ENCODE measurements around the gene GRIN2A. TPM values are rescaled to one million over a fixed set of nuclear protein-coding genes. Genes with fewer than 3 reads are reported as not detected.

Gene GRIN2A
- total and polyA plus RNA-seq, 2 of the 8 experiments (the other 6 are each of a cell fraction or from before 2014, with no cell fraction given), result 0.18 to 1.8 TPM

DNA sequence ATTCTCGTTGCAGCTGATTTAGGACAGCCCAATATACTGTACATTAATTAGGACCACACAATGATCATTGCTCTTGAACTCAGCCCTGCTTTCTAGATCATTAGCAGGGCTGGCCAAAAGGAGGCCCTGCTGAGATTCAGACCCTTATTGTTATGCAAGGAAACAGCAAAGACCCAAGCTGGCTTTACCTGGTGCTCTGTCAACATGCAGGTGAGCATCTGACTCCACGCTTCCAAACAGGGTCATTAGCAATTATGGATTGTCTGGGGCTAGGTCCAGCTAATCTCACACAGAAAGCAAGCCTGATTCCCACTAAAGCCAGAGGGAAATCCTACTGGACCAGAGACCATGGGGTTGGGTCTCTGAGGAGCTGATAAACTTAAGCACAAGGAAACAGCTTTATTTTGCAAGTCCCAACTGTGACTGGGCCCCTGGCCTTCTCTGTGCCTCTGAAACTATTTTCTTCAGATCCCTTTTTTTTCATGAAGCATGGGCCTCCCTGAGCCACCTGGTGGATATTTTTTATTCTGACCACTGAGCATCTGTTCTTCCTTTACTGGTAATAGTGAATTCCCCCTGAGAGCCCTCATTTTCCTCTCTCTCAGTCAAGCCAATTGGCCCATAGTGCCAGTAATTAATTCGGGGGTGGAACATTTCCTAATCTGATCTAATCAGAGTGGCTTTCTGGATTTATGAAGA, 236.1 kb downstream of the GRIN2A start:
- Histone ChIP-seq H3K9ac (replicated peaks in 1 of 4; ENCODE audit: extremely low read depth in 1 of 4, low read depth in 3 of 4, low read length in 3 of 4) (no peak overlapping the region), H2BK15ac (ENCODE audit: low read length) (no peak overlapping the region), H2AFZ (ENCODE audit: low read length) (no peak overlapping the region), H3K27me3 (replicated peaks in 1 of 4; ENCODE audit: control insufficient read depth in 3 of 4, extremely low read depth in 1 of 4, insufficient read depth in 3 of 4, low read length in 3 of 4) (no peaks in the 10 kb centered on the region; a peak in 1 of 7 replicates), H4K20me1 (replicated peaks in 1 of 2; ENCODE audit: control insufficient read depth in 1 of 2, insufficient read depth in 2 of 2, low read length in 2 of 2) (no peaks in the 10 kb centered on the region), H3K23ac (ENCODE audit: insufficient read length) (no peak overlapping the region), H3K79me2 (ENCODE audit: control insufficient read depth in 1 of 2, insufficient read depth in 2 of 2, low read length in 2 of 2) (no peaks in the 10 kb centered on the region), H3K18ac (ENCODE audit: extremely low read depth, low read length) (0 out of 2 replicates have a peak overlapping the region, but pooled peaks have one; percentile 68), H3K4me1 (replicated peaks in 1 of 4; ENCODE audit: control insufficient read depth in 3 of 4, insufficient read depth in 4 of 4, low read length in 3 of 4) (peaks cover 3 to 9% (median 6%) of the 10 kb centered on the region in 4 experiments; a peak in 6 of 7 replicates), H3K23me2 (ENCODE audit: low read depth, low read length) (peaks cover 8% of the 10 kb centered on the region; the same call in 1 of the 2 replicates), H3K56ac (replicated peaks; ENCODE audit: insufficient read length, low read depth, low read length) (no peak overlapping the region), H2AK5ac (ENCODE audit: low read depth, low read length) (peak overlapping the region; percentile 32; the same call in 1 of the 2 replicates), H2BK12ac (ENCODE audit: low read depth, low read length) (0 out of 2 replicates have a peak overlapping the region, but pooled peaks have one; percentile 60), H4K8ac (ENCODE audit: extremely low read depth, insufficient read depth, low read length) (no peak overlapping the region), H4K91ac (replicated peaks; ENCODE audit: insufficient read length, low read length) (no peak overlapping the region), H3K9me3 (ENCODE audit: insufficient read depth in 2 of 2, low read depth in 1 of 2, low read length in 1 of 2) (no peaks in the 10 kb centered on the region), H3K4me3 (ENCODE audit: extremely low read depth in 1 of 4, insufficient read depth in 2 of 4, low read depth in 3 of 4, low read length in 4 of 4) (no peak overlapping the region), H3K79me1 (ENCODE audit: low read depth, low read length) (no peaks in the 10 kb centered on the region), H3K36me3 (ENCODE audit: control insufficient read depth in 2 of 4, insufficient read depth in 4 of 4, low read length in 3 of 4) (no peaks in the 10 kb centered on the region), H2BK20ac (ENCODE audit: low read length) (peak overlapping the region; percentile 13; the same call in 1 of the 2 replicates), H2BK120ac (replicated peaks; ENCODE audit: low read depth, low read length) (no peak overlapping the region), H3K27ac (ENCODE audit: low read depth, low read length) (no peak overlapping the region), H3K4ac (replicated peaks; ENCODE audit: insufficient read length, low read depth, low read length) (no peak overlapping the region), H4K5ac (ENCODE audit: insufficient read length, low read depth, low read length) (no peak overlapping the region), H3K4me2 (ENCODE audit: insufficient read depth in 1 of 2, low read depth in 2 of 2, low read length in 2 of 2) (peak overlapping the region; percentile 40 to 44; a peak in 2 of 4 replicates), H2BK5ac (ENCODE audit: low read depth, low read length) (no peak overlapping the region), H3K14ac (ENCODE audit: insufficient read length) (no peak overlapping the region)
- POLR2A ChIA-PET (ENCODE audit: partially characterized antibody), result interaction anchor here (1.1 to 1.6 kb wide), 2 partner anchors 20 to 267 kb away, joined by 3 to 4 read pairs; no protein-coding TSS in a partner anchor
- CTCF ChIA-PET (ENCODE audit: partially characterized antibody), result interaction anchor here (0.6 to 2.4 kb wide), 17 partner anchors 13 to 298 kb away, joined by 3 to 5 read pairs (median 3); no protein-coding TSS in a partner anchor
- WGBS, 2 experiments (ENCODE audit: extremely low coverage in 1 of 2, insufficient coverage in 1 of 2, insufficient read length in 1 of 2, insufficient replicate concordance in 2 of 2, low coverage in 1 of 2, low lambda C conversion rate in 2 of 2, missing lambda C conversion rate in 1 of 2), result 84% methylated on average over 3 of the region's 3 CpGs; no CpG with 5 or more reads in 1 of the 2 experiments
- peak in 1 of 2 experiments; percentile 5 for DNase-seq (ENCODE audit: low read depth in 1 of 2, low spot score in 2 of 2)
- FAIRE-seq, result peak; percentile 70
- TF ChIP-seq SAP30 (IDR thresholded peaks at IDR 0.05; ENCODE audit: insufficient read depth, insufficient replicate concordance, low read length), result no peak
- TF ChIP-seq, protein P1, sequence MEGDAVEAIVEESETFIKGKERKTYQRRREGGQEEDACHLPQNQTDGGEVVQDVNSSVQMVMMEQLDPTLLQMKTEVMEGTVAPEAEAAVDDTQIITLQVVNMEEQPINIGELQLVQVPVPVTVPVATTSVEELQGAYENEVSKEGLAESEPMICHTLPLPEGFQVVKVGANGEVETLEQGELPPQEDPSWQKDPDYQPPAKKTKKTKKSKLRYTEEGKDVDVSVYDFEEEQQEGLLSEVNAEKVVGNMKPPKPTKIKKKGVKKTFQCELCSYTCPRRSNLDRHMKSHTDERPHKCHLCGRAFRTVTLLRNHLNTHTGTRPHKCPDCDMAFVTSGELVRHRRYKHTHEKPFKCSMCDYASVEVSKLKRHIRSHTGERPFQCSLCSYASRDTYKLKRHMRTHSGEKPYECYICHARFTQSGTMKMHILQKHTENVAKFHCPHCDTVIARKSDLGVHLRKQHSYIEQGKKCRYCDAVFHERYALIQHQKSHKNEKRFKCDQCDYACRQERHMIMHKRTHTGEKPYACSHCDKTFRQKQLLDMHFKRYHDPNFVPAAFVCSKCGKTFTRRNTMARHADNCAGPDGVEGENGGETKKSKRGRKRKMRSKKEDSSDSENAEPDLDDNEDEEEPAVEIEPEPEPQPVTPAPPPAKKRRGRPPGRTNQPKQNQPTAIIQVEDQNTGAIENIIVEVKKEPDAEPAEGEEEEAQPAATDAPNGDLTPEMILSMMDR (IDR thresholded peaks at IDR 0.05; ENCODE audit: control extremely low read depth in 1 of 3, insufficient read depth in 1 of 3, low read depth in 1 of 3, low read length in 3 of 3), result peak in 2 of 3 experiments; percentile 14 to 23; a peak in 1 of 4 replicates
- TF ChIP-seq POU5F1 (IDR thresholded peaks at IDR 0.05; ENCODE audit: low read depth, low read length), result peak; percentile 85
- no peak for TF ChIP-seq HDAC2 (IDR thresholded peaks at IDR 0.05; ENCODE audit: borderline replicate concordance in 1 of 2, low read depth in 2 of 2, low read length in 2 of 2)
- TF ChIP-seq RAD21 (IDR thresholded peaks at IDR 0.05 in 1 of 2, conservative IDR thresholded peaks at IDR 0.05 in 1 of 2; ENCODE audit: low read depth in 2 of 2, low read length in 2 of 2), result peak; percentile 31 to 46
- TF ChIP-seq CHD2 (IDR thresholded peaks at IDR 0.05; ENCODE audit: low read length), result no peak
- TF ChIP-seq SP2 (IDR thresholded peaks at IDR 0.05; ENCODE audit: low read length), result no peak
- TF ChIP-seq TCF12 (IDR thresholded peaks at IDR 0.05; ENCODE audit: low read depth, low read length), result 0 out of 2 replicates have a peak, but pooled peaks have one; percentile 62
